NCI-H226 (cell line): ENCODE results near the gene MYL6.

Source experiments
- DNase-seq: peaks from one replicate; pipeline ENCODE4 v3.0.0-alpha.2; 2015

MYL6 gene

DNA sequence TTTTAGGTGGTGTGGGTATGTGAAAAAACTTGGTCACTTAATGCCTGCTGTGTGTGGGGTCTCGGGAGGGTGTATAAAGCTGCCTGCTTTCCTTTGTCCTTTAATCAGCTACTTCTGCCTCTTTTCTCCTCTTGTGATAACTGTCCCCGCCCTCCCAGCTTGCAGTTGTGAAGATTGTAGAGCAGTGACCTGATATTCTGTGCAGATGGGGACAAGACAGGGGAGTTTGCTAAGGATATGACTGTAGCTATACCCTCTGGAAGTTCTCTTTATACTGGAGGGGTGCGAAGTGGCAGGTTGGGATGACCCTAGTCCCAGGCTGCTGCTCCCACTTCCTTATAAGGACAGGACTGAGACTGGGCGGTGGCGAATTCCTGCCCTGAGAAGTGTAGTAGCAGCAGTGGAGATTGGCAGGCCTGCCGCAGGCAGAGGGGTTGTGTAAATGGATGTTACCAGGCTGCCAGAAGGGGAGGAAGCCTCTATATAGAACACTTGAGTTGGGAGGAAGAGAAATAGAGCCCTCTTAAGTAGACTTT is 835 bp downstream of the MYL6 start:
- DNase-seq: peak; percentile 27

DNA sequence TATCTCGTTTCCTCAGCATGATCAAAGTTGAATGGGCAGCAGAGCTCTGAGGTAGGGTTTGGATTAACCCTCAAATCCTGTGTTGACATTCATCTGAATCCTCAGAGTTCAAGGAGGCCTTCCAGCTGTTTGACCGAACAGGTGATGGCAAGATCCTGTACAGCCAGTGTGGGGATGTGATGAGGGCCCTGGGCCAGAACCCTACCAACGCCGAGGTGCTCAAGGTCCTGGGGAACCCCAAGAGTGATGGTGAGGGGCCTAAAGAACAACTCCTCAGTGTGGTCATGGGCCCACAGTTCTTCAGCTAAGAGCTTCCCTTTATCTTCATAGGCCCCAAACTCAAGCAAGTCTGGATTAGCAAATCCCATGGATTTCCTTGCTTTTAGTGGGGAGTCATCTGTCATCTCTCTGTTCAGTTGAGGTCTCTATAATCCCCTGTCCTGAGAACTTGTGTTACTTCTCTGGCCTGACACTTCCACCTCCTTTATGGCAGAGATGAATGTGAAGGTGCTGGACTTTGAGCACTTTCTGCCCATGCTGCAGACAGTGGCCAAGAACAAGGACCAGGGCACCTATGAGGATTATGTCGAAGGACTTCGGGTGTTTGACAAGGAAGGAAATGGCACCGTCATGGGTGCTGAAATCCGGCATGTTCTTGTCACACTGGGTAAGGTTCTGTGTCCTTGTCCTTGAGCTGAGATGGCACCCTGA is 1.5 kb downstream of the MYL6 start:
- DNase-seq: no peak

DNA sequence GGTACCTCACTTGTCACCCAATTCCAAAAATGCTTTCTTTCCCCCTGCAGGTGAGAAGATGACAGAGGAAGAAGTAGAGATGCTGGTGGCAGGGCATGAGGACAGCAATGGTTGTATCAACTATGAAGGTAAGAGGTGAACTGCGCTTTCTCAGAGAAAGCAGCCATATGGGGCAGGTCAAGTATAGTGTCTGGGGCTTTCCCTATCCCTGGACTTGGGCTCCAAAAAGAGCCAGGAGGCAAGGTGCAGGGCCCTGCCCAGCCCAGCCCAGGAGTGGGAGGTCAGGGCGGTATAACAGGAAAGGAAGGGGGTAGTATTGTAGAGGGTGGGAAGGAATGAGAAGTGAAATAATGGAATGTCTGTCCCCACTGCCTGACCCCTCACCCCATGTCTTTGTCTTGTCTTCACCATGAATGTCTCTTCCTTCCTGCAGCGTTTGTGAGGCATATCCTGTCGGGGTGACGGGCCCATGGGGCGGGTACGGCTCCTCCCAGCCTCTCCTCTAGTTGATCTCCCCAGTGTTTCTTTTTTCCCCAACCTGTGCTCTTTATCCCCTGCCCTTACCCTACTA is 2.1 kb downstream of the MYL6 start:
- no peak for DNase-seq

DNA sequence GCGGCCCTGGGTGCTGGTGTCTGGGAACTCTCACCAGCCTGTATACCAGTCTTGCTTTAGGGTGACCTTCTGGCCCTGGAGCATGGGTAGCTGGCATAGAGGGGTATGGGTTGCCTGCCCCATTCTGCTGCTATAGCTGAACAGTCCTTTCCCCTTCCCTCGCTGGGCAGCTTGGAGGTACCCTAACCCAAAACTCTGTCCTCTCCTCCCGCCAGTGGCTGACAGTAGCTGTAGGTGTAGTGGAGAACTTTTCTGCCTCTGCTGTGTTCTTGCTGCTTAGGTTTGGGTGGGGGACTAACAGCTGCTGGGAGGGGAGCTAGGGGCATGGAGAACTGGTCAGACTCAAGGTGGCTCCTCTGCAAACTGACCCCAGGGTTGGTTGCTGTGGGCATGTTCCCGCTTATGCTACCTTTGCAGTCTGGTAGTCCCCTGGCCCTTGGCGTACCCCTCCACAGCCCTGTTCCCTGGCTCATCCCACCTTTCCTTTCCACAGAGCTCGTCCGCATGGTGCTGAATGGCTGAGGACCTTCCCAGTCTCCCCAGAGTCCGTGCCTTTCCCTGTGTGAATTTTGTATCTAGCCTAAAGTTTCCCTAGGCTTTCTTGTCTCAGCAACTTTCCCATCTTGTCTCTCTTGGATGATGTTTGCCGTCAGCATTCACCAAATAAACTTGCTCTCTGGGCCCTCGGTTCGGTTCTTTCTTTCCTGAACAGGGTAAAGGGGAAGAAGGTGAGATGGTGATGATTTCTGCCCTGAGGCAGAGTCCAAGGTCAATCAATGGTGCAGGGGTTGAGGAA is 2.9 kb downstream of the MYL6 start:
- no peak for DNase-seq

DNA sequence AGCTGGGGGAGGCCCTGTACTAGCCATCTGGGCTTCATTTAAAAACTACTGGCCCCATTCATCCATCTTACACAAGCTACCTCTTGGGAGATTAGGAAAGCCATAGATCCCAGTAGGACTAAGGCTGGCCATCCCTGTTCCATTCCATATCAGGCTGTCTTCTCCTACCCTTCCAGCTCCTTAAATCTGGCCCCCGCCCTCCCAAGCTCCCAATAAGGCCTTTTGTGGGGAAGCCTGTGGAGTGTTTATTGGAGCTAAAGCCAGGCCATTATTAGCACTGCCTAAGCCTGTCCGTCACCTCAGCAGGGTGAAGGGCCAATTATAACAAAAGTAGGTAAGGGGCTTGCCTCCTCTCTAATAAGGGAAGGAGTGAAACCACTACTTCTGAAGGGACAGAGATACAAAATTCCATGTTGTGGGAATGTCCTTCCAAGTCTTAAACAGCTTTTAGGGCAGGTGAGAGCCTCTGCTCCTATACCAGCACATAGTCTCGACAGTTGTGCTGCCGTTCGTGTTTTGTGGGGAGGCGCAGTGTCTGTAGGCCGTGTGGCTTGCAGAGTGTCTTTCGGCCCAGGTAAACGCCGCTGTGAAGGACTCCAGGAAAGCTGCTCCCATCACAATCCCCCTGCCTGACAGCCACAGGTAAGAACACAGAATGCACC is 3.7 kb downstream of the MYL6 start:
- DNase-seq: no peak

DNA sequence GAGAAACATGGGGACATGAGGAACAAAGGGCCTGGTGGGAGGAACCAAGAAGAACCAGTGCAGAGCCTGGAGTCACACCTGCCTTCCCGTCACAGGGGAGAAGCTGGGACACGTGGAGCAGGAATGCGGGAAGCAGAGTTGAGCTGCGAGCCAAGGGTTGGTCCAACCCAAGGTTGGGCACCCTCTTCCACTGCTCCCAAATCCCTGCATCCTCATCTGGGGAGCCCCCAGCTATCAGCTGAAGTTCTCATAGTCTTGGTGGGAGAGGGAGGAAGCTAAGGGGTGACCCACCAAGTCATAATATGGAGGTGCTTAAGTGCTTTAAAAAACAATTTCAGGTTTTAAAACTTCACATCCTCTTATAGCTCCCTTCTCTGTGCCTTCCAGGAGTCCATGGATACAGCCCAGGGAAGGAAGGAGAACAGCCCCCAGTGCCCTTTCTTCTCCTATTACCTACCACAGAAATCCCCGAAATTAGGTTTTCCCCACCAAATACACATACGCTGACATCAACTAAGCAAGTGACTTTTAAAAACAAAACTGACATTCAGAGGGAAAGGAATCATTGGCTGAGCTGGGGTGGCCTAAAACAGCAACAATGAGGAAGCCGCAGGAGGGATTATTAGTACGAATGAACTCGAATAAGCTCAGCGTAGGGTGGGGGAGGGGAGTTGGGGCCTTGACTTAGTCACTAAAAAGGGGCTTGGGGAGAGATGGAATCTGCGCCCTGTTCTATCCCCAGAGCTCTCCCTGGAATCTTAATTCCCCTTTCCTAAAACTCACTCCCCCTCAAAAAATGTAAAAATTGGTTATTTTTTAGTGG is 4.5 kb downstream of the MYL6 start:
- no peak for DNase-seq

DNA sequence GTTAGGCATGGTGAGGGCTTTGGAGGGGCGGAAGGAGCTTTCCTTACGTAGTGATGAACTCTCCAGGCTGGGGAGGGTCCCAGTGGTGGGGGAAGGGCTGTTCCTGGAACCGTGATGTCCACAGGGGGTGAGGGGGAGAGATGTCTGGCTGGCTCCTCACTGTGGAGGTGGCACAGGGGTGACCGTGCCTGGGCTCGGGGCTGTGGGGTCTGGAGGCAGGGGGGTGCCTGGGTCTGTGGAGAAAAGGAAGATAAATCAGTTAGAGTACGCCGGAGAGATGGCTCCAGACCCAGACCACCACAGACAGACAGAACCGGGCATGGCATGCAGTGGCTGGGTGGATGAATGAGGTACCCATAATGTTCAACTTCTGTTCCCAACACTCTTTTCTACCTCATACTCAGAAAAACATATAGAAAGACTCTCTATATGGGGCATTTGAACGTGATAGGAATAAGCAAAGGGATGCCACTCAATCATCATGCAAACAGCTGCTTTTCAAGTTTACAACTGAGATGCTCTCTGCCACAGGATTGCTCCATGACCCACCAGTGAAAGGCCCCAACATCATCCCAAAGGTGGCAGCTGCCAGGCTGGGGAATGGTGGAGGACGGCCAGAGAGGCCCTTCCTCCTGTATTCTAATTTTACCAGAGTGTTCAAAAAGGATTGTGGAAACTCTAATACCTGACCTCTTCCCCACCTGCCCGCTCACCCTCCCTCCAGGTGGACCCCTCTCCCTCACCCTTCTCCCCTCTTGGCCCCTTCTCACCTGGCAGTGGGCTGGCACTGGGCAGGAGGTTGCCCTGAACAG is 5.6 kb downstream of the MYL6 start:
- DNase-seq: no peak

DNA sequence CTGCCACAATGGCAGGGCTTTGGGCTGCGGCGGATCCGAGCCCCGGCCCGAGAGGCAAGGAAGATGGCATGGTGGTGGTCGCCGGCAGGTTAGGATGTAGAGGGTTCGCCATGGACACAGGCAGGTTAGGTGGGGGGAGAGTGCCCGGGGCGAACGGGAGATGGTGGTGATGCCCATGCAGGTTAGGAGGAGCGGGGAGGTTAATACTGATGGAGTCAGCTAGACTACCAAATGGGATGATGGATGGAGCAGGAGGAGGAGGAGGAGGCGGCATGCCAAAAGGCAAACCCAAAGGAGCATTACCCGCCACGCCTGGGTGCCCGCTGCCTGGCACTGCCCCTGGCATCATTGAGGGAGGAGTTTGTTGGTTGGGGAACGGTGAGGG is 6.2 kb downstream of the MYL6 start:
- DNase-seq: no peak

DNA sequence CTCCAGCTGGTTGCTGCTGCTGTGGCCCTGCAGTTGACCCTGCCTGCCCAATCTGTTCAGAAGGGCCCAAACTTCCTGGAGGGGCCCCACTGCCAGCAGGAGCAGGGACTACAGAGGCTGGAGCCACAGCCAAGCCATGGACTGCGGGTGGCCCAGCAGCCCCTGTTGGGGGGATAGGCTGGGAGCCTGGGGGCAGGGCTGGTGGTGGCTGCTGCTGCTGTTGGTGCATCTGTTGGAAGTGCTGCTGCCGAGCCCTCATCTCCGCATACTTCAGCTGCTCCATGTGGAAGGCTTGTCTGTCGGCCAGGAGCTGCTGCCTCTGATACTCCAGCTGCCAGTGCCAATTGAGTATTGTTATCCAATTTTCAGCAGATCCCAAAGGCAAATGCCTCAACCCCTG is 7.2 kb downstream of the MYL6 start:
- DNase-seq: no peak

DNA sequence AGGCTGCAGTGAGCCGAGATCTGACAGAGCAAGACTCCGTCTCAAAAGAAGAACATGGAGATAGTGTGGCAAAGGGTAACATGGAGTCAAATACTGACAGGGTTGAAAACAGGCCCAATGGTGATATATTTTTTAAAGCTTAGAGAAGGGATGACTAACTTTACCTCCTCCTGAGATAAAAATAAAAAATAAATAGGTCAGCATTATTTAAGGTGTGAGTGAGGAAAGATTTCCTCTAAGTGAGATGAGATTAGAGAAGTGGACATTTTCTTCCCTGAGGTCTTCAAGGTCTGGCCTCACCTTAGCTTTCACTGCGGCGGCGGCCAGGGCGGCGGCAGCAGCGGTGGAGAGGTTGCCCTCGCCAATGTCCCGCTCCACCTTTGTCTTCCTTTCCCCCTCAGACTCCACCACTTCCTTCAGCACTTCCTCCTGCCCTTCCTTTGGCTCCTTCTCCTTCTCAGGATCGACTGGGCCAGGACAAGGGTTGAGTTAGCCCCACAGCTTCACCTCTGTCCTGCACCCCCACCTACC is 11.1 kb downstream of the MYL6 start:
- DNase-seq: no peak

DNA sequence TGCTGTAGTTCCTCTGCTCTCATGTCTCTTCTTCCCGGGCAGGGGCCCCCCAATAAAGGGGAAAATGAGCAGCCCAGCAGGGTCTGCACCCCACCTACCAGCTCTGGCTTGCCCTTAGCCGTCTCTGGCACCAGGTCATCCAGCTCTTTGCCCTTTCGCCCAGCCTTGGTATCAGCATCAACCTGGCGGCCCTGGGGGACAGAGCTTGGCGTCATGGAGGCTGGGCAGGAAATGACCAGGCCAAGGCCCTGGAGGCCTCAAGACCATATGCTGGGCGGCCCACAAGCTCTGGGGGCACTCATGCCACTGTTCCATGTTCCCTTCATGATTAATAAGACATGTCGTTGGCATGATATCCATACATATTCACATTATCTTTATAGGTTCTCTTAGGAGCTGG is 14.7 kb downstream of the MYL6 start:
- DNase-seq: no peak

DNA sequence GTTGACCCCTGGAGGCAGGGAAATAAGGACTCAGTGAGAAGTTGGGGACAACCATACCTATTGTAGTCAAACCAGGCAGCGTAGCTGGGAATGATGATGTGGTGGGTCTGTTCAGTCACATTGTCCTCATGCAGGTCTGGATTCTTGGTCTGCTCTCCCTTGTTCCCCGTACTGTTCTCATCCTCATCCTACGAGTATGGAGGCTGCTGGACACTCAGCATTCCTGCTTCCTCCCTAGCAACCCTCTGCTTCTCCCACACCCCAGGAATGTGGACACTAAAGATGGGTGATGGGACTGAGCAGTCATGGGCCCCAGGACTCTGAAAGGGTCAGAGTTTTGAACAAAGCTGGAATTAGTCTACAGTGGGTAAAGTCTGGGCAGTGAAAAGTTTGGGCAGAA is 20.2 kb downstream of the MYL6 start:
- DNase-seq: no peak

DNA sequence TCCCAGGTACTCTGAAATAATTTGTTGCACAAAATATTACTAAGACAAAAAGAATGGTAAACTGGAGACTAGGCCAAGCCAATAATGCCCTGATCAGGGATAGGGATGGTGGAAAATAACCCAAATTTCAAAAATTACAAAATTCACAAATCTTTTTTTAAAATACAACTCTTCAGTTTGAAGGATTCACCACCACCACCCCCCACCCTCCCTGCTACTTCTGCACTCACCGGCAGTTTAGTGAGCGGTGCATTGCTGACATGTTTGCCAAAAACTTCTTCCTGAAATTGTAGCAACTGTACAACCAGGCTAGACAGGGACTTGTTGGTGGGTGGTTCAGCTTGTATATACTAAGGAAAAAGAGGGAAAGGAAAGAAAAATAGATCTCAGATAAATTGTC is 28.8 kb downstream of the MYL6 start:
- no peak for DNase-seq

DNA sequence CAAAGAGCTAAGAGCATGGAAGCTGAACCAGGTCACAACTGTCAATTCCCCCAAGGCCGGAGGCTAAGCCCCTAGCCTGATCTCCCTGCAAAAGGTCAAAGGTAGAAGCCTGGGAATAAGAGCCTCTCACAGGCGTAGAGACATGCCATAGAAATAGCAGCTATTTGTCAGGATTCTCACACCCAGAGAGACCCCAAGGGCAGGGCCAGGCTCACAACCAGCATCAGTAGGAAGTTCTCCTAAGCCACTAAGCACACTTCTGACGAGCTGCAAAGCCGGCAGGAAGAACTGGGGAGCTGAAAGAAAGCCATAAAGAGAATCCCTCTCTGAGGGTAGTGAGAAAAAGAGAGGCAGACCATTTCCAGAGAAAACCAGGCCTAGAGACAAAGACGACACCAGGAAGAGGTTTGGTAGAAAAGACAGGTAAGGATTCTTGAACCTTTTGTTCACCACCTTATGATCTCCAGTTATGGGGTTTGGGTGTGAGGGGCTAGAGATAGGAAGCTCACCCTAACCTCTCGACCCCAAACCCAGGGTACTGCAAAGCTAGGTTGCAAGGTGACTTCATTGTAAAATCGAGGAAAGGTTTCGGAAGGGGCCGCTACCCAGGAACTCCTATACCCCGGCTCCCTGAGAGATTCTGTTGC is 30.1 kb downstream of the MYL6 start:
- DNase-seq: no peak

DNA sequence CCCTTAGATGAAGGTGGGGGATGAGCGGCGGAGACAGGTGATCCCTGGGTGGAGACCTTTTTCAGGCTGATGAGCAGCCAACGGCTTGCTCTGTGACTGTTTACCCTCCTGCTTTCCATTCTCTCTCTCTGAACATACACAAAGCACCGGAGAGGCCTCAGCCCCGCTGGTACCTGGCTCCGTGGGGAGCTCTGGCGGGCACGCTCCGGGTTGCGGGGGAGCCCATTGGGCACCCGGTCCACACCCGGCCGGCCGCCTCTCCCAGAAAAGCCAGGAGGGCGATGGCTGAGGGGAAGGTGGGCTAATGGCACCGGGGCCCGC is 30.6 kb downstream of the MYL6 start:
- no peak for DNase-seq

DNA sequence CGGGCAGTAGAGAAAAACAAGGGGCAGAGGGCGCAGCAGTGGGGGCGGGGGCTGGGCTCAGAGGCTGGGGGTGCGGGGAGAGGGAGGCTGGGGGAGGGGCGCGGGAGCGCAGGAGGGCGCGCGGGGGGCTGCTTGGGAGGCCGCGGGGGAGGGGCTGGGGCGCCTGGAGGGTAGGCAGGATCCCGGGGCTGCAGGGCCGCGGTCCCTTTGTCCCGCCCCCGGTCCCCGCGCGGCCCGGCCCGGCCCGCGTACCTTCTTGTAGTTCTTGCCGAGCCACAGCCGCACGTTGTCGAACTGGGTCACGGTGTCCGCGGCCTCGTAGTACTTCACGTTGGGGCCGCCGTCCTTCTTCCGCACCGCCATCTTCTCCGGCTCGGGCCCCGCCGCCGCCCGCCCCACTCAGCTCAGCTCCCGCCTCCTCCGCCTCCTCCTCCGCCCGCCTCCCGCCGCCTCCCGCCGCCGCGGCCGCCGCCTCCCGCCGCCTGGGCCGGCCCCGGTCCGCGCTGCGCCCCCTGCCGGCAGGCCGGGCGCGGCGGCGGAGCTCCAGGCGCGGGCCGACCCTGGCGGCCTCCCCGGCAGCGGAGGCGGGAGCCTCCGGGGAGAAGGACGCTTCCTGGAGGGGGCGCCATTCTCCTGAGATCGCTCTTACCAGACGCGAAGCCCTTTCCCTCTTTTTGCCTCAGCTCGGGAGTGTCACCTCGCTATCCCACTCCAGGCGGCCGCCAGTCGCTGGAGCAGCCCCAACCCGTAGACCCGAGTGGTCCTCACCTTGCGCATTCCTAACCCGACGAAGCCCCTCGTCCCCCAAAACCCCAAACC is 31.1 kb downstream of the MYL6 start, which contains the start of gene SMARCC2:
TSS of gene SMARCC2 (minus strand) at position 385 of the 819 bp plus-strand sequence. CDS start at position 363, 22 bp downstream.
- DNase-seq: peak; percentile 82

DNA sequence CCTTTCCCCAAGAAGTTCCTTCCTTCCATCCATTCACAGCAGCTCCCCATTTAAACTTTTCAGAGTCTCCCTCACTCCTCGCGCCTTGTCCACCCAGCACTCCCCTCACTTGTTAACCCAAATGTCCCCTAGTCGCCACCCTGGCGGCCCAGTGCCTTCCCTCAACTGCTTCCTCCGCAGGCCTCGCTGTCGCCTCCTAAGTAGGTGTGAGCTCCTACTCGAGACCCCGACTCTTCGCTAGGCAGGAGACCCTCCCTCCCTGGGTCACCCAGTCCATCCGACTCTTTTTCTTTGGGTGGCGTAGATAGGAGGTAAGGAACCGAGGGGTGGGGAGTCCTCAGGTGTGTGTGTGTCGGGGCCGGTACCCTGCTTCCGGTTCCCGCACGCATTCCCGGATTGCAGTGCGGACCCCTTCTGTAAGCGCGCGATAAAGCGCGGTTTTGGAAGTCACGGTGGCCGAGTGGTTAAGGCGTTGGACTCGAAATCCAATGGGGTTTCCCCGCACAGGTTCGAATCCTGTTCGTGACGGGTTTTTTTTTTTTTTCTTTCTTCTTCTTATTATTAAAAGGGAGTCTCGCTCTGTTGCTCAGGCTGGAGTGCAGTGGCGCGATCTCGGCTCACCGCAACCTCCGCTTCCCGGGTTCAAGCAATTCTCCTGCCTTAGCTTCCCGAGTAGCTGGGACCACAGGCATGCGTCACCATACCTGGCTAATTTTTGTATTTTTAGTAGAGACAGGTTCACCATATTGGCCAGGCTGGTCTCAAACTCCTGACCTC is 31.9 kb downstream of the MYL6 start:
- DNase-seq: peak; percentile 89

DNA sequence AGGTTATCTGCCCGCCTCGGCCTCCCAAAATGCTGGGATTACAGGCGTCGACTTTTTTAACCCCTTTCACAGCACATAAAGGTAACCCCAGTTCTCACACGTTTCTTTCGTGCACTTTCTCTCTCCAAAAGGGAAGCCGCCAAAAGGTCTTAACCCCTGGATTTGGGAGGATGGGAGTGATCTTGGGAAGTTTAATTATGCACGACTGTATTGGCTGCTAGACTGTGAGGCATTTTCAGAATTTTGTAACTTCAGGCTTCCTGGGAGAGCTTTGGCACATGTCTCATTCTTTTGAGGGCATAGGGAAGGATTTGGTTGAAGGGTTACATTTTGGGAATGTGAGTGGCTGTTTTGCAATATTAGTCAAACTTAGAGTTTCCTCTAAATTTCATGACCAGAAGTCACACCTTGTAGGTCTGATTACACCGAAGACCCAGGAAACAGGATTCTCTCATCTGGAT is 32.6 kb downstream of the MYL6 start:
- no peak for DNase-seq

DNA sequence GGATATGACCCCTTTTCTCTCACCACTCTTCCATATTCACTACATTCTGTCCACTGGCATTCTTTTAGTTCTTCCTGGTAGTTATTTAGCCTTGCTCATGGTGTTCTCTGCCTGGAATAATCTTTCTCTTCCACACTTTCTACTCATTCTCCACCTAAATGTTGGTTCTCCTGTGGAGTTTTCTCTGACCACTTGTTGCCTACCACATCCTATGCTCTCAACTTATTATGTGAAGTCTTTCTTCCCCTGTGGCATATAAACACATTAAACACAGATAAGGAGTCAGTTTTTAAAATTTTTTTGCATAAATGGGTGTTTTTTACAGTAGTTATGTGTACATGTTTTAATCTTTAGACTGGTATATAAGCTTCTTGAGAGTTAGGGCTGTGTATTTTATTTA is 34.4 kb downstream of the MYL6 start:
- DNase-seq: no peak
